Ascending aorta (tissue), 2 donors: Measurements from ENCODE around the gene RGS8. TPM values are rescaled to one million over a fixed set of nuclear protein-coding genes. Genes with fewer than 3 reads are reported as not detected.

Experiments used
- DNase-seq, 2 donors: peaks; one replicate each; pipeline ENCODE4 v3.0.0-alpha.2; 2019; ENCODE audit warnings: low spot score in 2 of 2
- H3K27ac ChIP-seq, 2 donors: fragments of 200-600 bp; sonication (generic); one replicate each; pipeline ENCODE4 v1.5.1; 2016 to 2017; ENCODE audit warnings: mild to moderate bottlenecking in 1 of 2
- H3K27me3 ChIP-seq: fragments of 200-600 bp; sonication (generic); one replicate; pipeline ENCODE4 v1.5.1; 2017
- H3K36me3 ChIP-seq, 2 donors: fragments of 200-600 bp; sonication (generic); one replicate each; pipeline ENCODE4 v1.5.1; 2016
- H3K4me1 ChIP-seq, 2 donors: fragments of 200-600 bp; sonication (generic); one replicate each; pipeline ENCODE4 v1.5.1; 2016 to 2017; ENCODE audit warnings: mild to moderate bottlenecking in 1 of 2
- H3K4me3 ChIP-seq, 2 donors: fragments of 200-600 bp; sonication (generic); one replicate each; pipeline ENCODE4 v1.5.1; 2016 to 2017; ENCODE audit warnings: mild to moderate bottlenecking in 1 of 2
- H3K9me3 ChIP-seq, 2 donors: fragments of 200-600 bp; sonication (generic); one replicate each; pipeline ENCODE4 v1.5.1; 2016
- CTCF ChIP-seq, 3 experiments: fragments of 200-600 bp in 2 of 3; fragments of 450-650 bp in 1 of 3; sonication (generic) in 2 of 3; IDR thresholded peaks; one replicate each; pipeline ENCODE4 v1.5.1; 2016 to 2019; ENCODE audit warnings: antibody characterized with exemption in 3 of 3, mild to moderate bottlenecking in 1 of 3, moderate library complexity in 1 of 3
- intact Hi-C: fragments of 100-400 bp; cut with DNase I; formaldehyde crosslinking; loops from one replicate; pipeline ENCODE4 v1.15.1; 2023
- total RNA-seq: library from RNA; depleted of rRNA; stranded (reverse); fragments of >200 nt; gene quantifications from one replicate; pipeline ENCODE4 v1.1.0, GENCODE V29; 2016

The RGS8 gene
- total RNA-seq, 1 donor from 2014 or later: not detected

DNA sequence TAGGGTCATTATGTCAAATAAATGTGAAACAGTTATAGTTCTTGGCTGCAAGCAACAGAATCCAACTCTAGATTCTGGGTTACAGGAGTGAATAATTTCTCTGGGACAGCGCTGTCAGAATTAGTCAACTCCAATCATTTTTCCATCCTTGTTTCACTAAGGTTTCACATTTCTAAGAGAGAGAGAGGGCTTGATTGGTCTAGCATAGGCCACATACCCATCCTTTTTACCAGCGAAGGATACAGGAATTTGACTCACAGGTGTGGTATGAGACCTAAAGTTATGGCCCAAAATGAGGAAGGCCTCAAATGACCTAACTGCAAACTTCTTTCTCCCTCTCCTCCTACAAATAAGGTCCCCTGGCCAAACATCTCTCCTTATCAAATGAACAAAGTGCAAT is 25.5 kb upstream of the RGS8 start:
- no peaks in the 10 kb centered on the region for H3K36me3 ChIP-seq
- intact Hi-C loops: no loop called here
- no peak for TF ChIP-seq CTCF (IDR thresholded peaks at IDR 0.05)
- H3K27ac ChIP-seq: no peak overlapping the region
- H3K4me1 ChIP-seq: peaks cover 0 to 4% of the 10 kb centered on the region in 2 donors
- H3K9me3 ChIP-seq: no peaks in the 10 kb centered on the region
- H3K4me3 ChIP-seq: no peak overlapping the region
- no peak for DNase-seq
- H3K27me3 ChIP-seq: no peaks in the 10 kb centered on the region

DNA sequence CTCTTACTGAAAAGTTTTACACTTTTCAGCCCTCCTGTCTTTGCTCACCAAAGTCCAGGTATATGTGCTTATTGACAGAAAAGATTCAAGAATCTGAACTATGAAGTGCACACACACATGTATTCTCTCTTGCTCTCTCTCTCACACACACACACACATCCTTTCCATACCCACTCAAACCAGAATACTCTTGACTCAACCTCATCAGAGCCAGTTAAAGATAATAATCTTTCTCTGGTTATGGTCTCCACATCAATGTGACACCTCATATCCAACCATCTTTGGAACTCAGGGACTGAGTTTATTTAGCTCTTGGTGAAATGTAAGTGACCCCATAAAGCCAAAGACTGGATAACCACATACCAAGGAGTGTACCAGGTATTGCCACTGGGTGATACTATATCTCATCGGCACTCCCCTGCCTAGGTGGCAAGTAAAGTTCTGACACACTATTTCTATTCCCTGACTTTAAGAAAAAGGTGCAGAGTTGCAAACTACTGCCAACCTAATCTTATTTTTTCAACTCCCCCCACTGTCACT is 24.9 kb upstream of the RGS8 start:
- no peak for TF ChIP-seq CTCF (IDR thresholded peaks at IDR 0.05)
- no peak overlapping the region for H3K4me3 ChIP-seq
- intact Hi-C loops: no loop called here
- H3K27me3 ChIP-seq: no peaks in the 10 kb centered on the region
- DNase-seq: no peak
- no peaks in the 10 kb centered on the region for H3K9me3 ChIP-seq
- peaks cover 0 to 4% of the 10 kb centered on the region in 2 donors for H3K4me1 ChIP-seq
- no peak overlapping the region for H3K27ac ChIP-seq
- no peaks in the 10 kb centered on the region for H3K36me3 ChIP-seq

GRCh38 chr1:182707122-182707521 is 22.7 kb upstream of the RGS8 start:
- intact Hi-C loops: no loop called here
- H3K36me3 ChIP-seq: no peaks in the 10 kb centered on the region
- no peak for DNase-seq
- peaks cover 0 to 4% of the 10 kb centered on the region in 2 donors for H3K4me1 ChIP-seq
- no peak for TF ChIP-seq CTCF (IDR thresholded peaks at IDR 0.05)
- no peak overlapping the region for H3K4me3 ChIP-seq
- H3K9me3 ChIP-seq: no peaks in the 10 kb centered on the region
- H3K27ac ChIP-seq: no peak overlapping the region
- no peaks in the 10 kb centered on the region for H3K27me3 ChIP-seq

DNA sequence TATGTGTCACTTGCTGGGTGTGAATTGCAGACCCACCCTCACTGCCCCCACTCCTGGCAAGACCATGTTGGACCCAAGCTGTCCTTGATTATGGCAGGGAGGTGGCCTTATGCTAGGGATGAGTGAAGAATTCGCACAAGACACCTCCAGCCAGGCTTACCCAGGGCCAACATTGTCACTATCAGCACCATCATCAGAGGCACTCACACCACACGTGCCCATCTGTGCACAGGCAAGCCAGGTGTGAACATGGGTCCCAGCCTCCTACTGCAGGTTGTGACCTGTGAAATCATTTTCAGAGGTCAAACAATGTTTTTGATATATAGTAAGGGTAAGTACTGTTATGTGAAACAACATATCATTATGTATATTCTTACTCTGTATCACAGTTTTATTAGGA is 20.3 kb upstream of the RGS8 start:
- no peak overlapping the region for H3K4me3 ChIP-seq
- no peak for TF ChIP-seq CTCF (IDR thresholded peaks at IDR 0.05)
- H3K9me3 ChIP-seq: no peaks in the 10 kb centered on the region
- H3K27me3 ChIP-seq: no peaks in the 10 kb centered on the region
- intact Hi-C loops: no loop called here
- DNase-seq: no peak
- no peaks in the 10 kb centered on the region for H3K36me3 ChIP-seq
- H3K4me1 ChIP-seq: peaks cover 4 to 6% of the 10 kb centered on the region in 2 donors
- H3K27ac ChIP-seq: no peak overlapping the region

DNA sequence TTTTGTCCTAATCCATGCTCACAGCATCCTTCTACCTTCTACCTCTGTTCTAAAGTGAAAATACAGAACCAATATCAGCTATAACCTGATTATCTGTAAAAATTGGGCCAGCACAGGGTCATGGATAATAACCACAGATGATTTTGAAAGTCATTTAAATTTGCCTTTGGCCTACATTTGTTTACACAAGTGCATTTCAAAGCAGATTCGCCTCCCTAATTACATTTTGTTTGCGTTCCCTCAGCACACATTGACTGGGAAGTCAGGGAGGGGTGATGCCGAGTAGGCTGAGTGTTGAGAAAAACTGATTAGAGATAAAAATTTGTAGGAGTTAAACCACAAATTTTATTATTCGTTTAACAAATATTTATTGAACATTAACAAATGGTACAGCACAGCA is 19.2 kb upstream of the RGS8 start:
- intact Hi-C loops: no loop called here
- no peak for TF ChIP-seq CTCF (IDR thresholded peaks at IDR 0.05)
- Histone ChIP-seq H3K27me3 (no peaks in the 10 kb centered on the region), H3K36me3 (no peaks in the 10 kb centered on the region), H3K9me3 (no peaks in the 10 kb centered on the region), H3K4me3 (no peak overlapping the region), H3K4me1 (peaks cover 10 to 16% of the 10 kb centered on the region in 2 donors), H3K27ac (no peak overlapping the region)
- no peak for DNase-seq
